Neural cell (in vitro differentiated cells): Measurements from ENCODE around the gene ETV3. TPM values are rescaled to one million over a fixed set of nuclear protein-coding genes. Genes with fewer than 3 reads are reported as not detected.

Source experiments
- H2AFZ ChIP-seq: fragments of 200-600, 300-800 bp; sonication (generic), shearing (Covaris generic); 2 replicates; pipeline ENCODE4 v1.6.0; 2014; ENCODE audit warnings: low read depth, mild to moderate bottlenecking, antibody characterized with exemption, low read length, moderate library complexity
- H3F3A ChIP-seq: fragments of 200-600 bp; shearing (Covaris generic); 2 replicates; pipeline ENCODE4 v1.6.1; 2016; ENCODE audit warnings: mild to moderate bottlenecking, moderate library complexity, mixed read lengths, antibody characterized with exemption, low read length; ENCODE audit not compliant: insufficient read depth, poor library complexity, severe bottlenecking
- H3K27ac ChIP-seq: fragments of 200-600, 300-800 bp; sonication (generic), shearing (Covaris generic); 2 replicates; pipeline ENCODE4 v1.5.1; 2014; ENCODE audit warnings: mild to moderate bottlenecking, low read length, moderate library complexity
- H3K27me3 ChIP-seq: fragments of 300-800, 200-600 bp; sonication (generic), shearing (Covaris generic); 2 replicates; pipeline ENCODE4 v1.6.0; 2014; ENCODE audit warnings: mild to moderate bottlenecking, low read depth, low read length, moderate library complexity; ENCODE audit not compliant: insufficient read depth
- H3K36me3 ChIP-seq: fragments of 300-800, 200-600 bp; sonication (generic), shearing (Covaris generic); 2 replicates; pipeline ENCODE4 v1.5.1; 2014; ENCODE audit warnings: mild to moderate bottlenecking, antibody characterized with exemption, low read length, moderate library complexity; ENCODE audit not compliant: insufficient read depth
- H3K4me2 ChIP-seq: fragments of 300-800, 200-600 bp; sonication (generic), shearing (Covaris generic); 2 replicates; pipeline ENCODE4 v1.6.0; 2014; ENCODE audit warnings: mild to moderate bottlenecking, low read length
- H3K4me3 ChIP-seq: fragments of 300-800, 200-600 bp; sonication (generic), shearing (Covaris generic); 2 replicates; pipeline ENCODE4 v1.5.1; 2014; ENCODE audit warnings: mild to moderate bottlenecking, low read length, moderate library complexity
- H3K79me2 ChIP-seq: fragments of 200-600 bp; shearing (Covaris generic); replicated peaks from 2 replicates; pipeline ENCODE4 v1.6.0; 2014; ENCODE audit warnings: mild to moderate bottlenecking, low read length, moderate library complexity; ENCODE audit not compliant: insufficient read depth
- H3K9ac ChIP-seq: fragments of 300-800, 200-600 bp; sonication (generic), shearing (Covaris generic); 2 replicates; pipeline ENCODE4 v1.6.1; 2016; ENCODE audit warnings: mild to moderate bottlenecking, low read length, mixed read lengths
- H3K9me2 ChIP-seq: fragments of 200-600 bp; shearing (Covaris generic); 2 replicates; pipeline ENCODE4 v1.6.1; 2016; ENCODE audit warnings: mild to moderate bottlenecking, low read length, mixed read lengths; ENCODE audit not compliant: insufficient read depth
- H3K9me3 ChIP-seq: fragments of 200-600, 300-800 bp; sonication (generic), shearing (Covaris generic); 2 replicates; pipeline ENCODE4 v1.6.1; 2016; ENCODE audit warnings: mild to moderate bottlenecking, mixed run types, low read length, moderate library complexity, mixed read lengths
- H4K20me1 ChIP-seq: fragments of 200-600 bp; shearing (Covaris generic); 2 replicates; pipeline ENCODE4 v1.6.1; 2016; ENCODE audit warnings: mild to moderate bottlenecking, mixed run types; ENCODE audit not compliant: insufficient read depth
- EP300 ChIP-seq: fragments of 450-650 bp; conservative IDR thresholded peaks from 2 replicates; pipeline ENCODE4 v1.6.1; 2014; ENCODE audit warnings: antibody characterized with exemption, mild to moderate bottlenecking, moderate library complexity; ENCODE audit not compliant: poor library complexity, severe bottlenecking
- EZH2 ChIP-seq: fragments of 200-600, 300-800 bp; shearing (Covaris generic), sonication (generic); IDR thresholded peaks from 2 replicates; pipeline ENCODE4 v1.6.1; 2014; ENCODE audit warnings: antibody characterized with exemption, low read length, borderline replicate concordance, mild to moderate bottlenecking; ENCODE audit not compliant: insufficient read depth, poor library complexity, severe bottlenecking
- MXI1 ChIP-seq: fragments of 450-650 bp; conservative IDR thresholded peaks from 2 replicates; pipeline ENCODE4 v1.6.1; 2014; ENCODE audit warnings: antibody characterized with exemption, mild to moderate bottlenecking; ENCODE audit not compliant: poor library complexity, severe bottlenecking
- POLR2AphosphoS5 ChIP-seq: IDR thresholded peaks from 2 replicates; pipeline ENCODE4 v1.6.1; 2012
- RAD21 ChIP-seq: fragments of 450-650 bp; conservative IDR thresholded peaks from 2 replicates; pipeline ENCODE4 v1.6.1; 2014; ENCODE audit warnings: antibody characterized with exemption, mild to moderate bottlenecking, moderate library complexity
- SMC3 ChIP-seq: fragments of 450-650 bp; conservative IDR thresholded peaks from 2 replicates; pipeline ENCODE4 v1.6.1; 2014; ENCODE audit warnings: antibody characterized with exemption, mild to moderate bottlenecking, moderate library complexity; ENCODE audit not compliant: poor library complexity
- TAF1 ChIP-seq: IDR thresholded peaks from 2 replicates; pipeline ENCODE4 v1.6.1; 2012; ENCODE audit warnings: low read depth
- polyA plus RNA-seq: library from polyadenylated mRNA; depleted of rRNA; stranded (reverse); fragments of >200 nt; gene quantifications from 2 replicates; pipeline ENCODE4 v1.2.3, GENCODE V29; 2014
- TF ChIP-seq, protein P1 (sequence below): IDR thresholded peaks from 2 replicates; pipeline ENCODE4 v1.6.1; 2012; ENCODE audit warnings: borderline replicate concordance
- TF ChIP-seq, protein P2 (sequence below): fragments of 450-650 bp; IDR thresholded peaks from 2 replicates; pipeline ENCODE4 v1.5.1; 2014; ENCODE audit warnings: antibody characterized with exemption, mild to moderate bottlenecking, moderate library complexity; ENCODE audit not compliant: poor library complexity, severe bottlenecking

The ETV3 gene
- polyA plus RNA-seq, 1 donor from 2014 or later = 9.9 TPM

DNA sequence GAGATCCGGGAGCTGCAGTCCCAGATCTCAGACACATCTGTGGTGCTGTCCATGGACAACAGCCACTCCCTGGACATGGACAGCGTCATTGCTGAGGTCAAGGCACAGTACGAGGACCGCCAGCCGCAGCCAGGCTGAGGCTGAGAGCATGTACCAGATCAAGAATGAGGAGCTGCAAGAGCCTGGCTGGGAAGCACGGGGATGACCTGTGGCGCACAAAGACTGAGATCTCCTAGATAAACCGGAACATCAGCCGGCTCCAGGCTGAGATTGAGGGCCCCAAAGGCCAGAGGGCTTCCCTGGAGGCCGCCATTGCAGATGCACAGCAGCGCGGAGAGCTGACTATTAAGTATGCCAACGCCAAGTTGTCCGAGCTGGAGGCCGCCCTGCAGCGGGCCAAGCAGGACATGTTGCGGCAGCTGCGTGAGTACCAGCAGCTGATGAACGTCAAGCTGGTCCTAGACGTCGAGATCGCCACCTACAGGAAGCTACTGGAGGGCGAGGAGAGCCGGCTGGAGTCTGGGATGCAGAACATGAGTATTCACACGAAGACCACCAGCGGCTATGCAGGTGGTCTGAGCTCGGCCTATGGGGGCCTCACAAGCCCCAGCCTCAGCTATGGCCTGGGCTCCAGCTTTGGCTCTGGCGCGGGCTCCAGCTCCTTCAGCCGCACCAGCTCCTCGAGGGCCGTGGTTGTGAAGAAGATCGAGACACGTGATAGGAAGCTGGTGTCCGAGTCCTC is 64.1 kb downstream of the ETV3 start:
- no peak overlapping the region for H2AFZ ChIP-seq
- H4K20me1 ChIP-seq = no peaks in the 10 kb centered on the region
- H3F3A ChIP-seq = no peaks in the 10 kb centered on the region
- H3K79me2 ChIP-seq = no peaks in the 10 kb centered on the region
- no peak overlapping the region for H3K4me3 ChIP-seq
- no peaks in the 10 kb centered on the region for H3K27me3 ChIP-seq
- H3K9ac ChIP-seq = no peak overlapping the region
- H3K27ac ChIP-seq = no peak overlapping the region
- no peaks in the 10 kb centered on the region for H3K9me3 ChIP-seq
- no peak overlapping the region for H3K4me2 ChIP-seq
- H3K36me3 ChIP-seq = no peaks in the 10 kb centered on the region
- H3K9me2 ChIP-seq = no peaks in the 10 kb centered on the region
- TF ChIP-seq, protein P1, sequence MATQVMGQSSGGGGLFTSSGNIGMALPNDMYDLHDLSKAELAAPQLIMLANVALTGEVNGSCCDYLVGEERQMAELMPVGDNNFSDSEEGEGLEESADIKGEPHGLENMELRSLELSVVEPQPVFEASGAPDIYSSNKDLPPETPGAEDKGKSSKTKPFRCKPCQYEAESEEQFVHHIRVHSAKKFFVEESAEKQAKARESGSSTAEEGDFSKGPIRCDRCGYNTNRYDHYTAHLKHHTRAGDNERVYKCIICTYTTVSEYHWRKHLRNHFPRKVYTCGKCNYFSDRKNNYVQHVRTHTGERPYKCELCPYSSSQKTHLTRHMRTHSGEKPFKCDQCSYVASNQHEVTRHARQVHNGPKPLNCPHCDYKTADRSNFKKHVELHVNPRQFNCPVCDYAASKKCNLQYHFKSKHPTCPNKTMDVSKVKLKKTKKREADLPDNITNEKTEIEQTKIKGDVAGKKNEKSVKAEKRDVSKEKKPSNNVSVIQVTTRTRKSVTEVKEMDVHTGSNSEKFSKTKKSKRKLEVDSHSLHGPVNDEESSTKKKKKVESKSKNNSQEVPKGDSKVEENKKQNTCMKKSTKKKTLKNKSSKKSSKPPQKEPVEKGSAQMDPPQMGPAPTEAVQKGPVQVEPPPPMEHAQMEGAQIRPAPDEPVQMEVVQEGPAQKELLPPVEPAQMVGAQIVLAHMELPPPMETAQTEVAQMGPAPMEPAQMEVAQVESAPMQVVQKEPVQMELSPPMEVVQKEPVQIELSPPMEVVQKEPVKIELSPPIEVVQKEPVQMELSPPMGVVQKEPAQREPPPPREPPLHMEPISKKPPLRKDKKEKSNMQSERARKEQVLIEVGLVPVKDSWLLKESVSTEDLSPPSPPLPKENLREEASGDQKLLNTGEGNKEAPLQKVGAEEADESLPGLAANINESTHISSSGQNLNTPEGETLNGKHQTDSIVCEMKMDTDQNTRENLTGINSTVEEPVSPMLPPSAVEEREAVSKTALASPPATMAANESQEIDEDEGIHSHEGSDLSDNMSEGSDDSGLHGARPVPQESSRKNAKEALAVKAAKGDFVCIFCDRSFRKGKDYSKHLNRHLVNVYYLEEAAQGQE = no peak
- TF ChIP-seq RAD21 = no peak
- no peak for TF ChIP-seq EP300
- TF ChIP-seq POLR2AphosphoS5 = no peak
- no peak for TF ChIP-seq TAF1
- no peak for TF ChIP-seq EZH2
- no peak for TF ChIP-seq MXI1
- no peak for TF ChIP-seq SMC3
- TF ChIP-seq, protein P2, sequence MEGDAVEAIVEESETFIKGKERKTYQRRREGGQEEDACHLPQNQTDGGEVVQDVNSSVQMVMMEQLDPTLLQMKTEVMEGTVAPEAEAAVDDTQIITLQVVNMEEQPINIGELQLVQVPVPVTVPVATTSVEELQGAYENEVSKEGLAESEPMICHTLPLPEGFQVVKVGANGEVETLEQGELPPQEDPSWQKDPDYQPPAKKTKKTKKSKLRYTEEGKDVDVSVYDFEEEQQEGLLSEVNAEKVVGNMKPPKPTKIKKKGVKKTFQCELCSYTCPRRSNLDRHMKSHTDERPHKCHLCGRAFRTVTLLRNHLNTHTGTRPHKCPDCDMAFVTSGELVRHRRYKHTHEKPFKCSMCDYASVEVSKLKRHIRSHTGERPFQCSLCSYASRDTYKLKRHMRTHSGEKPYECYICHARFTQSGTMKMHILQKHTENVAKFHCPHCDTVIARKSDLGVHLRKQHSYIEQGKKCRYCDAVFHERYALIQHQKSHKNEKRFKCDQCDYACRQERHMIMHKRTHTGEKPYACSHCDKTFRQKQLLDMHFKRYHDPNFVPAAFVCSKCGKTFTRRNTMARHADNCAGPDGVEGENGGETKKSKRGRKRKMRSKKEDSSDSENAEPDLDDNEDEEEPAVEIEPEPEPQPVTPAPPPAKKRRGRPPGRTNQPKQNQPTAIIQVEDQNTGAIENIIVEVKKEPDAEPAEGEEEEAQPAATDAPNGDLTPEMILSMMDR = no peak

Other genes starting within 250 kb of the ETV3 start
- gene PEAR1, start 244.7 kb downstream of the ETV3 start, polyA plus RNA-seq = not detected in 2 replicates
- gene LRRC71, start 217.8 kb downstream of the ETV3 start, polyA plus RNA-seq = not detected in 2 replicates
- gene ARHGEF11, start 92.7 kb downstream of the ETV3 start, polyA plus RNA-seq = 33.2 and 42.8 TPM in 2 replicates
- gene ETV3L, start 38.6 kb downstream of the ETV3 start, polyA plus RNA-seq = not detected in 2 replicates